Mesendoderm (in vitro differentiated cells): ENCODE measurements around the gene ZDHHC18.

Experiments used
- DNase-seq: peaks from one replicate; pipeline ENCODE4 v3.0.0; 2013
- H2AK5ac ChIP-seq: 2 replicates; pipeline ENCODE4 v1.6.1; 2013; ENCODE audit warnings: low read length, inconsistent platforms
- H2BK120ac ChIP-seq: 2 replicates; pipeline ENCODE4 v1.6.1; 2013; ENCODE audit warnings: low read depth, mild to moderate bottlenecking, low read length, moderate library complexity, mixed read lengths
- H2BK15ac ChIP-seq: replicated peaks from 2 replicates; pipeline ENCODE4 v1.6.1; 2013; ENCODE audit warnings: low read depth, mild to moderate bottlenecking, moderate library complexity
- H2BK5ac ChIP-seq: 2 replicates; pipeline ENCODE4 v1.6.1; 2013; ENCODE audit warnings: low read length, inconsistent platforms
- H3K18ac ChIP-seq: 2 replicates; pipeline ENCODE4 v1.6.1; 2013; ENCODE audit warnings: mild to moderate bottlenecking, low read length, mixed read lengths
- H3K23ac ChIP-seq: one replicate; pipeline ENCODE4 v1.6.1; 2013; ENCODE audit warnings: low read length
- H3K27ac ChIP-seq: 2 replicates; pipeline ENCODE4 v1.5.1; 2013; ENCODE audit warnings: low read depth, mild to moderate bottlenecking, inconsistent platforms, low read length, moderate library complexity
- H3K27me3 ChIP-seq: 2 replicates; pipeline ENCODE4 v1.6.1; 2013; ENCODE audit warnings: low read length, control low read depth, mild to moderate bottlenecking, inconsistent platforms; ENCODE audit not compliant: insufficient read depth, poor library complexity
- H3K36me3 ChIP-seq: 2 replicates; pipeline ENCODE4 v1.6.1; 2013; ENCODE audit warnings: low read length, inconsistent platforms; ENCODE audit not compliant: control insufficient read depth, insufficient read depth
- H3K4ac ChIP-seq: one replicate; pipeline ENCODE4 v1.6.1; 2013; ENCODE audit warnings: low read depth, mild to moderate bottlenecking, low read length, moderate library complexity
- H3K4me1 ChIP-seq: 2 replicates; pipeline ENCODE4 v1.6.1; 2013; ENCODE audit warnings: low read depth, low read length, inconsistent platforms; ENCODE audit not compliant: control insufficient read depth
- H3K4me2 ChIP-seq: 2 replicates; pipeline ENCODE4 v1.6.1; 2013; ENCODE audit warnings: low read length
- H3K4me3 ChIP-seq: 2 replicates; pipeline ENCODE4 v1.5.1; 2013; ENCODE audit warnings: mild to moderate bottlenecking, low read length
- H3K56ac ChIP-seq: one replicate; pipeline ENCODE4 v1.6.1; 2013; ENCODE audit warnings: low read length
- H3K79me1 ChIP-seq: 2 replicates; pipeline ENCODE4 v1.6.1; 2013; ENCODE audit warnings: low read length, inconsistent platforms
- H3K79me2 ChIP-seq: 2 replicates; pipeline ENCODE4 v1.6.1; 2013; ENCODE audit warnings: mild to moderate bottlenecking, low read length; ENCODE audit not compliant: control insufficient read depth, insufficient read depth
- H3K9ac ChIP-seq: 2 replicates; pipeline ENCODE4 v1.6.1; 2013; ENCODE audit warnings: low read length, inconsistent platforms
- H4K5ac ChIP-seq: one replicate; pipeline ENCODE4 v1.6.1; 2013; ENCODE audit warnings: low read length
- H4K8ac ChIP-seq: one replicate; pipeline ENCODE4 v1.6.1; 2013; ENCODE audit warnings: low read depth, mild to moderate bottlenecking, control low read depth, low read length, moderate library complexity
- WGBS: extraction: QIAGEN DNeasy Blood & Tissue Kit; methylation state at CpG from one replicate; pipeline ENCODE4 v1.1.7; 2013; ENCODE audit warnings: low lambda C conversion rate, missing lambda C conversion rate; ENCODE audit not compliant: insufficient coverage; ENCODE audit errors: extremely low coverage; 5-methylcytosine and 5-hydroxymethylcytosine counted together

ZDHHC18 gene

GRCh38 chr1:26856181-26856580, 29.7 kb downstream of the ZDHHC18 start:
- H3K36me3 ChIP-seq: peaks cover 5% of the 10 kb centered on the region
- H4K5ac ChIP-seq: no peak overlapping the region
- no peaks in the 10 kb centered on the region for H3K79me2 ChIP-seq
- no peak overlapping the region for H3K4ac ChIP-seq
- H3K79me1 ChIP-seq: no peaks in the 10 kb centered on the region
- H3K23ac ChIP-seq: peak overlapping the region; percentile 16
- H3K4me1 ChIP-seq: peaks cover 3% of the 10 kb centered on the region
- no peak overlapping the region for H3K27ac ChIP-seq
- no peak overlapping the region for H2AK5ac ChIP-seq
- H3K9ac ChIP-seq: no peak overlapping the region
- H3K4me3 ChIP-seq: no peak overlapping the region
- no CpG with 5 or more reads among the region's 11 CpGs for WGBS
- H2BK5ac ChIP-seq: no peak overlapping the region
- no peak overlapping the region for H2BK120ac ChIP-seq
- DNase-seq: no peak
- H4K8ac ChIP-seq: no peak overlapping the region
- no peak overlapping the region for H3K56ac ChIP-seq
- no peak overlapping the region for H2BK15ac ChIP-seq
- no peaks in the 10 kb centered on the region for H3K27me3 ChIP-seq
- H3K18ac ChIP-seq: no peak overlapping the region
- H3K4me2 ChIP-seq: no peak overlapping the region

DNA sequence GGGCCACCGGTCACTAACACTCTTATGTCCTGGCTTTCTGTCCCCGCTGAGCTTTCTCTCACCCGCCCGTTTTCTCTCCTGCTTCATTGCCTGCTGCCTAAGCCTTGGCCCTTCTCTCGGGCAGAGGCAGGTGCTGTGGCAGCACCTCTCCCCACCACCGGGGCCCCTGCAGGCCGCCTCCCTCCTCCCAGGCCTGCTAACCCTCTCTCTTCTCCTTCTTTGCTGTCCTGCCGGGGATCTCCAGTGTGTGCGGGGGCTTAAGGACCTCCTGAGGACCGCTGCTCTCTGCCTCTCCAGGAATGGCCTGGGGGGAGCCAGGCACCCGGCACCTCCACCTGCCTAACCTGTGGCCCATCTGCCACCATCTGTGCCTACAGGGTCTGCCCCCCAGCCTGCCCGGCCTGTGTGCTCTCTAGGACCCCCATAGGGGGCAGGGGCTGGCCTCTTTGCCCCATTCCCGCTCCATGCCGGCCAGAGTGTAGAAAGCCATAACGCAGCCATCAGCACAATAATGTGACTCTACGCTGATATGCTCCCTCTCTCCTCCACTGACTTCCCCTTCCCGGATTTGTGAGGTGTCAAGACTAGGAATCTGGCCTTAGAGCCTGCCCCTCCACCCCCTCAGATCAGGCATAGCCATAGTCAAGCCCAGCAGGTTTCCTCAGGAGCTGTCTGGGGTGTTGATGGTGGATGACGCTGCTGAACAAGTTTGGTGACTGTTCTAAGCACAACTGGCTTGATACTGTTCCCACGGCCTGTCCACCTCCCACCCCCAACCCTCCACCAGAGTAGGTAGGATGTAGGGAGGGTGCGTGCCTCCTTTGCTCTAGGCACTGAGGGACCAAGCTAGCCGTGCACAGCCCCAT, 30.3 kb downstream of the ZDHHC18 start:
- Histone ChIP-seq H3K27me3 (no peaks in the 10 kb centered on the region), H3K4me1 (peaks cover 3% of the 10 kb centered on the region), H2AK5ac (no peak overlapping the region), H3K56ac (no peak overlapping the region), H3K23ac (no peak overlapping the region), H3K79me1 (no peaks in the 10 kb centered on the region), H3K18ac (no peak overlapping the region), H2BK5ac (no peak overlapping the region), H4K5ac (no peak overlapping the region), H3K79me2 (no peaks in the 10 kb centered on the region), H2BK15ac (no peak overlapping the region), H3K36me3 (peaks cover 1% of the 10 kb centered on the region), H4K8ac (no peak overlapping the region), H2BK120ac (no peak overlapping the region), H3K4me3 (no peak overlapping the region), H3K9ac (no peak overlapping the region), H3K27ac (peak overlapping the region; percentile 22), H3K4ac (no peak overlapping the region), H3K4me2 (no peak overlapping the region)
- WGBS: no CpG with 5 or more reads among the region's 21 CpGs
- DNase-seq: peak; percentile 68

- no peak overlapping the region for H3K18ac ChIP-seq
- H3K4me2 ChIP-seq: no peak overlapping the region
- DNase-seq: no peak
- no peak overlapping the region for H3K27ac ChIP-seq
- no peak overlapping the region for H2BK120ac ChIP-seq
- H3K4me1 ChIP-seq: peaks cover 3% of the 10 kb centered on the region
- no peaks in the 10 kb centered on the region for H3K79me2 ChIP-seq
- no peak overlapping the region for H3K4me3 ChIP-seq
- H2BK5ac ChIP-seq: no peak overlapping the region
- no CpG with 5 or more reads among the region's 8 CpGs for WGBS
- H3K4ac ChIP-seq: no peak overlapping the region
- H3K36me3 ChIP-seq: peaks cover under 1% of the 10 kb centered on the region
- H3K27me3 ChIP-seq: no peaks in the 10 kb centered on the region
- no peak overlapping the region for H4K8ac ChIP-seq
- no peak overlapping the region for H3K9ac ChIP-seq
- H4K5ac ChIP-seq: no peak overlapping the region
- no peak overlapping the region for H3K56ac ChIP-seq
- no peak overlapping the region for H2BK15ac ChIP-seq
- H3K79me1 ChIP-seq: no peaks in the 10 kb centered on the region
- H2AK5ac ChIP-seq: no peak overlapping the region
- H3K23ac ChIP-seq: no peak overlapping the region
These were observed 31.1 kb downstream of the ZDHHC18 start for GRCh38 chr1:26857473-26858060.

DNA sequence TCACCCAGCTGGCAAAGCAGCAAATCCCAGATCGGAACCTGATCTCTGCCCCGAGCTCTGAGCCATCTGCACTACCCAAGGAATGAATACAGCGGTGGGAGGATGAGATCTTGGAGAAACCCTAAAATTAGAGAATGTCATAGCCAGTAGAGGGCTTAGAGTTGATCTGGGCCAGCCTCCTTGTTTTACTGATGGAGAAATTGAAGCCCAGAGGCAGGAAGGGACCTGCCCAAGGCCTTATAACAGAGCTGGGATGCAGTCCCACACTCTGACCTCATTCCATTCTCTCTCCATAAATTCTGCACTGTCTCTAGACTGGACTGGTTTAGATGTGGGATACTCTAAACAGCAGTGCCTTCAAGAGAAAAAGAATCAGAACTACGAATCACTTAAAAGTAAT, 31.7 kb downstream of the ZDHHC18 start:
- Histone ChIP-seq H3K4ac (no peak overlapping the region), H3K9ac (no peak overlapping the region), H3K79me2 (no peaks in the 10 kb centered on the region), H3K18ac (no peak overlapping the region), H2BK120ac (no peak overlapping the region), H3K56ac (no peak overlapping the region), H3K27me3 (no peaks in the 10 kb centered on the region), H2AK5ac (no peak overlapping the region), H3K23ac (no peak overlapping the region), H4K5ac (no peak overlapping the region), H3K79me1 (no peaks in the 10 kb centered on the region), H3K4me3 (no peak overlapping the region), H3K36me3 (no peaks in the 10 kb centered on the region), H2BK15ac (no peak overlapping the region), H3K27ac (no peak overlapping the region), H4K8ac (no peak overlapping the region), H3K4me2 (no peak overlapping the region), H3K4me1 (peaks cover 3% of the 10 kb centered on the region), H2BK5ac (no peak overlapping the region)
- no peak for DNase-seq
- no CpG with 5 or more reads among the region's 4 CpGs for WGBS

DNA sequence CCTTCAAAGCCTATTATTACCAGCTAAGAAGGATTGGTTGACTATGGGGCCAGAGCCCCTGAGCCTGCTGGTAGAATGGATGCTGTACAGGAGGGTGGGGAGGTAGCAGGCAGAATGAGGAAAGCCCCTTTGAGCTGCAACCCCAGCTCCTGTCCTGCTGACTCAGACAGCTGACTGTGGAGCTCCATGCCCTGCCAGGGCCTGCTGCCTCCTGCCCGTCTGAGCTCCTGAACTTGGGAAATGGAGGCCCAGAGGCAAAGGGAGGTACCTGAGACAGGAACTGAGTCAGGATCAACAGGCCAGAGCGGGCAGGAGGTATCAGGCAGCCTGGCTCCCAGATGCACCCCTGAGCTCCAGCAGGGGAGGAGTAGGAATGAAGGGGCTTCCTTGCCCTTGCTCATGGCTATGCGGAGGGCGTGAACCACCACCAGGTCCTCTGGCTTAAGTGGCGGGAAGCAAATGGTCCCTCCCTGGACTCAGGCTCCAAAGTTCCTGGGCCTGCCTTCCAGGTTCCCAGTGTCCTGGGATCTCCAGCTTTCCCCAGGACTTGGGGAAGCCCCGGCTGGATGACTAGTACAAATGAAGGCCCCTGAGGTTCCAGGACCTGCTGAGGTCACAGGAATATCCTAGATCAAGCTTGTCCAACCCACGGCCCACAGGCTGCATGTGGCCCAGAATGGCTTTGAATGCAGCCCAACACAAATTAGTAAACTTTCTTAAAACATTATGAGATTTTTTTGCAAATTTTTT, 32.6 kb downstream of the ZDHHC18 start:
- Histone ChIP-seq H3K27ac (no peak overlapping the region), H3K4ac (no peak overlapping the region), H4K8ac (no peak overlapping the region), H3K4me2 (no peak overlapping the region), H3K27me3 (no peaks in the 10 kb centered on the region), H3K23ac (no peak overlapping the region), H3K9ac (no peak overlapping the region), H3K79me2 (no peaks in the 10 kb centered on the region), H3K36me3 (no peaks in the 10 kb centered on the region), H3K18ac (no peak overlapping the region), H2AK5ac (no peak overlapping the region), H3K4me1 (peaks cover 3% of the 10 kb centered on the region), H2BK120ac (no peak overlapping the region), H2BK15ac (no peak overlapping the region), H3K56ac (no peak overlapping the region), H2BK5ac (no peak overlapping the region), H4K5ac (no peak overlapping the region), H3K4me3 (no peak overlapping the region), H3K79me1 (no peaks in the 10 kb centered on the region)
- no CpG with 5 or more reads among the region's 7 CpGs for WGBS
- no peak for DNase-seq
